ENCODE data around the gene ELL2. TPM values are rescaled to one million over a fixed set of nuclear protein-coding genes. Genes with fewer than 3 reads are reported as not detected.

The ELL2 gene
- total RNA-seq, 1 donor from 2014 or later = 118 TPM

DNA sequence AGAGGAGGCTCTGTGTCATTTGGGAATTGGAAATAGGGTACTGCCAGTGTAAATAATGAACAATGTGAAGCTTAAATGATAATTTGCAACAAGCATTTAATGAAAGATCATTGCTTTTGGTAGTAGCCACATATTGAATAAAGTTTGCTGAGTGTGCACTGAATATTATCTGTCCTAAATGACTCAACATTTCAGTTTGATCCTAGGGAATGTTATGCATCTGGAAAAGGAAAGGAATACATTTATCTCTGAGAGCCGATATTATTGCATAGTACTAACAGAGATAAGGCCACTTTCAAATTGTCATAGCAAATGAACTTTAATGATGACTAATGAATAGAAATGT, 8.7 kb upstream of the ELL2 start:
- no peak for FAIRE-seq
- Mint-ChIP-seq H3K9me3 (ENCODE audit: unreplicated experiment) (no peaks in the 10 kb centered on the region), H3K27ac (ENCODE audit: unreplicated experiment) (no peak overlapping the region)

DNA sequence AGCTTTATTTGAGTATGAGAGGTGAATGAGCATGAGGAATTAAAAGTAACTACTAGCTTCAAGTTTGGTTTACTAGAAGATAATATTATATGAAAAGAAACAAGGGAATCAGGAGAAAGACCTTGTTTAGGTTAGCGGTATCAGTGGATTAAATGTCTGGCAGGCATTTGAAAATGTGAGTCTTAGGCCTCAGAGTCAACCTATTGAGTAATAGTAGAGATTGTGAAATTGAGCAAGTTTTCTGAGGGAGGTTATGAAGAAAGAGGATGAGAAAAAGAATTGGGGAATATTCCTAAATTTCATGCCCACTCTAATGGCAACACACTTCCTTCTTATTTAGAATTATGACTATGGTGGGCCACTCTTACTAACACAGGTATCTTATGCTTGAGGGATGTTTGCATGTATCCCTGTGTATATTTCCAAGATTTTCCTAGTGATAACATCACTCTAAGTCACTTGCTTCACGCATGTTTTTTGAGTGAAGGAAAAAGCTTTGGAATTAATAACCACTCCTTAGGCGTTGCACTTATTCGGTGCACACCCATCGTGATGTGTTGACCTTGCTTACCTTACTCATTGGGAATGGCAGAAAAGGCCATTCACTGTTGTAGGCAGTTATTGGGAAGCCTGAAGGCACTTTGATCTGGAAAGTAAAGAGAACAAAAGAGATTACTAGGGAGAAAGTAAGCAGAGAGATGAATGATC, 8.2 kb upstream of the ELL2 start:
- Mint-ChIP-seq H3K27ac (ENCODE audit: unreplicated experiment) (no peak overlapping the region), H3K9me3 (ENCODE audit: unreplicated experiment) (no peaks in the 10 kb centered on the region), H3K4me1 (ENCODE audit: low read depth, unreplicated experiment) (peaks cover 14% of the 10 kb centered on the region), H3K4me3 (ENCODE audit: unreplicated experiment) (no peak overlapping the region), H3K27me3 (ENCODE audit: low read depth, unreplicated experiment) (no peaks in the 10 kb centered on the region), H3K36me3 (ENCODE audit: low read depth, unreplicated experiment) (no peaks in the 10 kb centered on the region)
- no peaks in the 10 kb centered on the region for H3K79me2 ChIP-seq (ENCODE audit: insufficient read depth, low read length)
- TF ChIP-seq EZH2 (IDR thresholded peaks at IDR 0.05; ENCODE audit: insufficient read depth, low read length) = no peak
- TF ChIP-seq, protein P1, sequence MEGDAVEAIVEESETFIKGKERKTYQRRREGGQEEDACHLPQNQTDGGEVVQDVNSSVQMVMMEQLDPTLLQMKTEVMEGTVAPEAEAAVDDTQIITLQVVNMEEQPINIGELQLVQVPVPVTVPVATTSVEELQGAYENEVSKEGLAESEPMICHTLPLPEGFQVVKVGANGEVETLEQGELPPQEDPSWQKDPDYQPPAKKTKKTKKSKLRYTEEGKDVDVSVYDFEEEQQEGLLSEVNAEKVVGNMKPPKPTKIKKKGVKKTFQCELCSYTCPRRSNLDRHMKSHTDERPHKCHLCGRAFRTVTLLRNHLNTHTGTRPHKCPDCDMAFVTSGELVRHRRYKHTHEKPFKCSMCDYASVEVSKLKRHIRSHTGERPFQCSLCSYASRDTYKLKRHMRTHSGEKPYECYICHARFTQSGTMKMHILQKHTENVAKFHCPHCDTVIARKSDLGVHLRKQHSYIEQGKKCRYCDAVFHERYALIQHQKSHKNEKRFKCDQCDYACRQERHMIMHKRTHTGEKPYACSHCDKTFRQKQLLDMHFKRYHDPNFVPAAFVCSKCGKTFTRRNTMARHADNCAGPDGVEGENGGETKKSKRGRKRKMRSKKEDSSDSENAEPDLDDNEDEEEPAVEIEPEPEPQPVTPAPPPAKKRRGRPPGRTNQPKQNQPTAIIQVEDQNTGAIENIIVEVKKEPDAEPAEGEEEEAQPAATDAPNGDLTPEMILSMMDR (IDR thresholded peaks at IDR 0.05; ENCODE audit: insufficient read depth, low read depth, low read length) = no peak
- H4K20me1 ChIP-seq (ENCODE audit: insufficient read depth, low read length) = no peaks in the 10 kb centered on the region
- DNase-seq (ENCODE audit: low read depth) (no peak), FAIRE-seq (no peak)
- H3K4me2 ChIP-seq (ENCODE audit: low read length) = no peak overlapping the region
- no peak overlapping the region for H3K9ac ChIP-seq (ENCODE audit: low read length)
- H3K4me3 ChIP-seq (ENCODE audit: insufficient read depth, low read depth, low read length) = no peak overlapping the region
- no peak overlapping the region for H2AFZ ChIP-seq (ENCODE audit: low read depth, low read length)
- peaks cover 8% of the 10 kb centered on the region for H3K4me1 ChIP-seq (ENCODE audit: insufficient read depth, low read length)
- no peaks in the 10 kb centered on the region for H3K36me3 ChIP-seq (ENCODE audit: insufficient read depth, low read length)
- no peaks in the 10 kb centered on the region for H3K9me3 ChIP-seq (ENCODE audit: insufficient read depth, low read depth, low read length)
- H3K27me3 ChIP-seq (ENCODE audit: insufficient read depth, low read length) = no peaks in the 10 kb centered on the region
- no peak overlapping the region for H3K27ac ChIP-seq (ENCODE audit: low read depth, low read length)

More for the DNA sequence above, 8.7 kb upstream of the ELL2 start:
- Histone ChIP-seq H3K9ac (ENCODE audit: low read length) (no peak overlapping the region), H3K4me3 (ENCODE audit: insufficient read depth, low read depth, low read length) (no peak overlapping the region), H3K79me2 (ENCODE audit: insufficient read depth, low read length) (no peaks in the 10 kb centered on the region), H3K9me3 (ENCODE audit: insufficient read depth, low read depth, low read length) (no peaks in the 10 kb centered on the region), H2AFZ (ENCODE audit: low read depth, low read length) (no peak overlapping the region), H3K36me3 (ENCODE audit: insufficient read depth, low read length) (no peaks in the 10 kb centered on the region), H3K27me3 (ENCODE audit: insufficient read depth, low read length) (no peaks in the 10 kb centered on the region), H3K4me2 (ENCODE audit: low read length) (no peak overlapping the region), H4K20me1 (ENCODE audit: insufficient read depth, low read length) (no peaks in the 10 kb centered on the region), H3K27ac (ENCODE audit: low read depth, low read length) (no peak overlapping the region), H3K4me1 (ENCODE audit: insufficient read depth, low read length) (peaks cover 8% of the 10 kb centered on the region)
- no peaks in the 10 kb centered on the region for H3K36me3 Mint-ChIP-seq (ENCODE audit: low read depth, unreplicated experiment)
- H3K27me3 Mint-ChIP-seq (ENCODE audit: low read depth, unreplicated experiment) = no peaks in the 10 kb centered on the region
- no peak overlapping the region for H3K4me3 Mint-ChIP-seq (ENCODE audit: unreplicated experiment)
- no peak for TF ChIP-seq EZH2 (IDR thresholded peaks at IDR 0.05; ENCODE audit: insufficient read depth, low read length)
- TF ChIP-seq, protein P1 (IDR thresholded peaks at IDR 0.05; ENCODE audit: insufficient read depth, low read depth, low read length) = no peak
- peaks cover 14% of the 10 kb centered on the region for H3K4me1 Mint-ChIP-seq (ENCODE audit: low read depth, unreplicated experiment)
- DNase-seq (ENCODE audit: low read depth) = no peak

DNA sequence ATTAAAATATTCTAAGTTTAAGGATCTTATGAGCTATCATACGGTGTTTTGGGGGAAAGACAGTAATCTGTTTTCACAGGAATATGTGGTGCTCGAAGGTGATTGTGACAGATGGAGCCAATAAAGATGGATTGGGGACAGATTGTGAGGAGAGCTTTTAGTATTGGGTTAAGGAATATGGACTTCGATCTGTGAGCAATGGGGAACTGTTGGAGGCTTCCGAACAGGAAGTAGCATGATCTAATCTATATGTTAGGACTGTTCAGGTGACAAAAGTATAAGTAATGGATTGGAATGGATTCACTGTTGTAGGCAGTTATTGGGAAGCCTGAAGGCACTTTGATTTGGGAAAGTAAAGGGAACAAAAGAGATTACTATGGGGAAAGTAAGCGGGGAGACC, 7.4 kb upstream of the ELL2 start:
- Histone ChIP-seq H3K4me1 (ENCODE audit: insufficient read depth, low read length) (peaks cover 3% of the 10 kb centered on the region), H3K4me2 (ENCODE audit: low read length) (no peak overlapping the region), H2AFZ (ENCODE audit: low read depth, low read length) (no peak overlapping the region), H3K27ac (ENCODE audit: low read depth, low read length) (no peak overlapping the region), H3K9me3 (ENCODE audit: insufficient read depth, low read depth, low read length) (no peaks in the 10 kb centered on the region), H3K4me3 (ENCODE audit: insufficient read depth, low read depth, low read length) (no peak overlapping the region), H3K36me3 (ENCODE audit: insufficient read depth, low read length) (no peaks in the 10 kb centered on the region), H4K20me1 (ENCODE audit: insufficient read depth, low read length) (no peaks in the 10 kb centered on the region), H3K9ac (ENCODE audit: low read length) (no peak overlapping the region), H3K79me2 (ENCODE audit: insufficient read depth, low read length) (no peaks in the 10 kb centered on the region), H3K27me3 (ENCODE audit: insufficient read depth, low read length) (no peaks in the 10 kb centered on the region)
- H3K36me3 Mint-ChIP-seq (ENCODE audit: low read depth, unreplicated experiment) = no peaks in the 10 kb centered on the region
- no peak for TF ChIP-seq EZH2 (IDR thresholded peaks at IDR 0.05; ENCODE audit: insufficient read depth, low read length)
- TF ChIP-seq, protein P1 (IDR thresholded peaks at IDR 0.05; ENCODE audit: insufficient read depth, low read depth, low read length) = no peak
- no peak overlapping the region for H3K4me3 Mint-ChIP-seq (ENCODE audit: unreplicated experiment)
- no peak for DNase-seq (ENCODE audit: low read depth)
- H3K9me3 Mint-ChIP-seq (ENCODE audit: unreplicated experiment) = no peaks in the 10 kb centered on the region
- H3K27me3 Mint-ChIP-seq (ENCODE audit: low read depth, unreplicated experiment) = no peaks in the 10 kb centered on the region
- no peak overlapping the region for H3K27ac Mint-ChIP-seq (ENCODE audit: unreplicated experiment)
- no peak for FAIRE-seq
- H3K4me1 Mint-ChIP-seq (ENCODE audit: low read depth, unreplicated experiment) = peaks cover 13% of the 10 kb centered on the region

Data from astrocyte (in vitro differentiated cells and primary cell).